ENCODE measurements around the gene FGF5. TPM values are rescaled to one million over a fixed set of nuclear protein-coding genes. Genes with fewer than 3 reads are reported as not detected.

Gene FGF5
- total and polyA plus RNA-seq, 2 experiments from 2014 or later = 15.5 to 59.9 TPM

GRCh38 chr4:80255329-80256095 lies 11.0 kb upstream of the FGF5 start:
- Histone ChIP-seq H3K9ac (peak overlapping the region; percentile 16; the same call in 1 of the 2 replicates), H4K20me1 (ENCODE audit: insufficient read depth) (no peaks in the 10 kb centered on the region), H2AFZ (peak overlapping the region; percentile 3; the same call in 1 of the 2 replicates), H3K27me3 (replicated peaks; ENCODE audit: insufficient read depth) (no peaks in the 10 kb centered on the region), H3K9me2 (ENCODE audit: insufficient read depth) (no peaks in the 10 kb centered on the region), H3K4me1 (ENCODE audit: insufficient read depth) (peaks cover 36% of the 10 kb centered on the region), H3K79me2 (ENCODE audit: insufficient read depth) (no peaks in the 10 kb centered on the region), H3K36me3 (ENCODE audit: low read depth) (no peaks in the 10 kb centered on the region), H3K9me3 (ENCODE audit: low read depth) (no peaks in the 10 kb centered on the region), H3F3A (ENCODE audit: insufficient read depth) (peaks cover 28% of the 10 kb centered on the region), H3K4me2 (ENCODE audit: unreplicated experiment) (peak overlapping the region; percentile 56), H3K4me3 (peak overlapping the region; percentile 28), H3K27ac (peak overlapping the region; percentile 65)
- TF ChIP-seq EZH2phosphoT487 (IDR thresholded peaks at IDR 0.05; ENCODE audit: insufficient read depth, low read depth) (0 out of 2 replicates have a peak, but pooled peaks have one; percentile 64), EZH2 (IDR thresholded peaks at IDR 0.05; ENCODE audit: insufficient read depth, poor library complexity, severe bottlenecking) (no peak)
- in situ Hi-C loops (cut with MboI) = no loop called here
- peak; percentile 71 for DNase-seq
- 48 to 52% methylated on average over 7 of the region's 7 CpGs for whole genome bisulfite sequencing, 2 experiments (ENCODE audit: low coverage in 1 of 2, low lambda C conversion rate in 2 of 2, missing lambda C conversion rate in 2 of 2)

- H3K4me3 ChIP-seq = no peak overlapping the region
- in situ Hi-C loops (cut with MboI) = no loop called here
- H3K36me3 ChIP-seq (ENCODE audit: low read depth) = no peaks in the 10 kb centered on the region
- H3K27me3 ChIP-seq (replicated peaks; ENCODE audit: insufficient read depth) = no peaks in the 10 kb centered on the region
- peaks cover 30% of the 10 kb centered on the region for H3K4me1 ChIP-seq (ENCODE audit: insufficient read depth)
- no peak overlapping the region for H3K4me2 ChIP-seq (ENCODE audit: unreplicated experiment)
- no peaks in the 10 kb centered on the region for H3K9me2 ChIP-seq (ENCODE audit: insufficient read depth)
- no peaks in the 10 kb centered on the region for H3K9me3 ChIP-seq (ENCODE audit: low read depth)
- no peak overlapping the region for H3K27ac ChIP-seq
- no peaks in the 10 kb centered on the region for H4K20me1 ChIP-seq (ENCODE audit: insufficient read depth)
- H2AFZ ChIP-seq = no peak overlapping the region
- TF ChIP-seq EZH2phosphoT487 (IDR thresholded peaks at IDR 0.05; ENCODE audit: insufficient read depth, low read depth) = no peak
- no peak for TF ChIP-seq EZH2 (IDR thresholded peaks at IDR 0.05; ENCODE audit: insufficient read depth, poor library complexity, severe bottlenecking)
- H3K79me2 ChIP-seq (ENCODE audit: insufficient read depth) = no peaks in the 10 kb centered on the region
- peaks cover 28% of the 10 kb centered on the region for H3F3A ChIP-seq (ENCODE audit: insufficient read depth)
- no peak for DNase-seq
- H3K9ac ChIP-seq = no peak overlapping the region
These were observed 8.6 kb upstream of the FGF5 start for GRCh38 chr4:80257851-80258250.

GRCh38 chr4:80259012-80259411 lies 7.5 kb upstream of the FGF5 start:
- H3K36me3 ChIP-seq (ENCODE audit: low read depth) = no peaks in the 10 kb centered on the region

GRCh38 chr4:80259817-80260216 lies 6.6 kb upstream of the FGF5 start:
- Histone ChIP-seq H3K27ac (no peak overlapping the region), H3K4me1 (ENCODE audit: insufficient read depth) (peaks cover 25% of the 10 kb centered on the region)

More at GRCh38 chr4:80259012-80259411, 7.5 kb upstream of the FGF5 start:
- WGBS, 2 experiments (ENCODE audit: low coverage in 1 of 2, low lambda C conversion rate in 2 of 2, missing lambda C conversion rate in 2 of 2) = 75 to 77% methylated on average over 4 of the region's 4 CpGs
- Histone ChIP-seq H3K4me3 (no peak overlapping the region), H4K20me1 (ENCODE audit: insufficient read depth) (no peaks in the 10 kb centered on the region), H3K27ac (no peak overlapping the region), H2AFZ (no peak overlapping the region), H3K79me2 (ENCODE audit: insufficient read depth) (no peaks in the 10 kb centered on the region), H3K27me3 (replicated peaks; ENCODE audit: insufficient read depth) (no peaks in the 10 kb centered on the region), H3K4me2 (ENCODE audit: unreplicated experiment) (no peak overlapping the region), H3K9me3 (ENCODE audit: low read depth) (no peaks in the 10 kb centered on the region), H3K9ac (no peak overlapping the region), H3K4me1 (ENCODE audit: insufficient read depth) (peaks cover 29% of the 10 kb centered on the region), H3K9me2 (ENCODE audit: insufficient read depth) (no peaks in the 10 kb centered on the region), H3F3A (ENCODE audit: insufficient read depth) (peaks cover 28% of the 10 kb centered on the region)
- no peak for DNase-seq
- TF ChIP-seq EZH2phosphoT487 (IDR thresholded peaks at IDR 0.05; ENCODE audit: insufficient read depth, low read depth) (no peak), EZH2 (IDR thresholded peaks at IDR 0.05; ENCODE audit: insufficient read depth, poor library complexity, severe bottlenecking) (no peak)
- in situ Hi-C loops (cut with MboI) = no loop called here

More at GRCh38 chr4:80259817-80260216, 6.6 kb upstream of the FGF5 start:
- no peak overlapping the region for H3K4me3 ChIP-seq
- H3K27me3 ChIP-seq (replicated peaks; ENCODE audit: insufficient read depth) = no peaks in the 10 kb centered on the region
- no peak overlapping the region for H2AFZ ChIP-seq
- WGBS, 2 experiments (ENCODE audit: low coverage in 1 of 2, low lambda C conversion rate in 2 of 2, missing lambda C conversion rate in 2 of 2) = 88% methylated on average over 3 of the region's 3 CpGs
- no peak for DNase-seq
- H3K9ac ChIP-seq = no peak overlapping the region
- H3K9me2 ChIP-seq (ENCODE audit: insufficient read depth) = no peaks in the 10 kb centered on the region
- no peaks in the 10 kb centered on the region for H3K9me3 ChIP-seq (ENCODE audit: low read depth)
- no peaks in the 10 kb centered on the region for H3K36me3 ChIP-seq (ENCODE audit: low read depth)
- in situ Hi-C loops (cut with MboI) = no loop called here
- TF ChIP-seq EZH2 (IDR thresholded peaks at IDR 0.05; ENCODE audit: insufficient read depth, poor library complexity, severe bottlenecking) (no peak), EZH2phosphoT487 (IDR thresholded peaks at IDR 0.05; ENCODE audit: insufficient read depth, low read depth) (no peak)
- H3K79me2 ChIP-seq (ENCODE audit: insufficient read depth) = peaks cover 7% of the 10 kb centered on the region; the same call in 1 of the 2 replicates
- H4K20me1 ChIP-seq (ENCODE audit: insufficient read depth) = no peaks in the 10 kb centered on the region
- H3K4me2 ChIP-seq (ENCODE audit: unreplicated experiment) = no peak overlapping the region
- H3F3A ChIP-seq (ENCODE audit: insufficient read depth) = peaks cover 23% of the 10 kb centered on the region
